CD14-positive monocyte (primary cell): ENCODE data around the gene PPFIA1. TPM values are rescaled to one million over a fixed set of nuclear protein-coding genes. Genes with fewer than 3 reads are reported as not detected.

Experiments used
- DNase-seq, 3 donors: peaks; one replicate each; pipeline ENCODE4 v3.0.0-alpha.2; 2011 to 2022
- H2AFZ ChIP-seq: 2 replicates; pipeline ENCODE4 v1.6.0; 2012; ENCODE audit warnings: mild to moderate bottlenecking, low read depth, low read length, inconsistent platforms; ENCODE audit not compliant: insufficient read depth, poor library complexity, severe bottlenecking
- H3K27ac ChIP-seq, 2 donors: 1 replicate in 1 of 2; 2 replicates in 1 of 2; pipeline ENCODE4 v1.5.1; 2012 to 2013; ENCODE audit warnings: low read length in 2 of 2, control low read depth in 1 of 2, inconsistent platforms in 1 of 2, low read depth in 1 of 2, mild to moderate bottlenecking in 1 of 2
- H3K27me3 ChIP-seq, 2 donors: one replicate each; pipeline versions ENCODE4 v1.6.0 to v1.6.1; 2011 to 2013; ENCODE audit warnings: low read length in 2 of 2; ENCODE audit not compliant: control insufficient read depth in 2 of 2, insufficient read depth in 2 of 2
- H3K36me3 ChIP-seq, 2 donors: replicated peaks in 1 of 2; 1 replicate in 1 of 2; 2 replicates in 1 of 2; pipeline versions ENCODE4 v1.5.1 to v1.6.1; 2012 to 2013; ENCODE audit warnings: low read length in 2 of 2, control low read depth in 1 of 2, inconsistent platforms in 1 of 2, mild to moderate bottlenecking in 1 of 2; ENCODE audit not compliant: insufficient read depth in 2 of 2, control insufficient read depth in 1 of 2
- H3K4me1 ChIP-seq, 2 donors: 1 replicate in 1 of 2; 2 replicates in 1 of 2; pipeline versions ENCODE4 v1.5.1 to v1.6.1; 2012 to 2013; ENCODE audit warnings: low read length in 2 of 2, control low read depth in 1 of 2, inconsistent platforms in 1 of 2, mild to moderate bottlenecking in 1 of 2, moderate library complexity in 1 of 2; ENCODE audit not compliant: insufficient read depth in 2 of 2, control insufficient read depth in 1 of 2
- H3K4me2 ChIP-seq: replicated peaks from 2 replicates; pipeline ENCODE3; 2012; ENCODE audit warnings: low read length, moderate library complexity, mild to moderate bottlenecking; ENCODE audit not compliant: poor library complexity, severe bottlenecking; ENCODE audit errors: extremely low read depth
- H3K4me3 ChIP-seq, 3 experiments: fragments of 200-600 bp in 1 of 3; sonication (generic) in 1 of 3; replicated peaks in 1 of 3; 1 replicate in 2 of 3; 2 replicates in 1 of 3; pipeline ENCODE4 v1.5.1; 2011 to 2013; ENCODE audit warnings: low read length in 3 of 3, mild to moderate bottlenecking in 3 of 3, control low read depth in 2 of 3, low read depth in 2 of 3, inconsistent platforms in 1 of 3, moderate library complexity in 1 of 3
- H3K79me2 ChIP-seq: 2 replicates; pipeline ENCODE4 v1.6.0; 2012; ENCODE audit warnings: mild to moderate bottlenecking, control low read depth, inconsistent platforms, low read length, moderate library complexity; ENCODE audit not compliant: insufficient read depth
- H3K9ac ChIP-seq: 2 replicates; pipeline ENCODE4 v1.6.0; 2017; ENCODE audit warnings: low read length, mild to moderate bottlenecking; ENCODE audit not compliant: insufficient read depth, poor library complexity, severe bottlenecking
- H3K9me3 ChIP-seq, 2 donors: replicated peaks in 1 of 2; 1 replicate in 1 of 2; 2 replicates in 1 of 2; pipeline versions ENCODE4 v1.5.1 to v1.6.1; 2012 to 2013; ENCODE audit warnings: low read length in 2 of 2, control low read depth in 1 of 2; ENCODE audit not compliant: control insufficient read depth in 1 of 2, insufficient read depth in 1 of 2
- H4K20me1 ChIP-seq: 2 replicates; pipeline ENCODE4 v1.6.0; 2012; ENCODE audit warnings: mild to moderate bottlenecking, low read length, control low read depth, moderate library complexity; ENCODE audit not compliant: insufficient read depth
- H3K27ac Mint-ChIP-seq, 7 donors: one replicate each; pipeline ENCODE4 v1.8.0; 2020; ENCODE audit warnings: mild to moderate bottlenecking in 7 of 7, mixed read lengths in 7 of 7, moderate library complexity in 6 of 7, inconsistent platforms in 2 of 7
- H3K27me3 Mint-ChIP-seq, 3 donors: one replicate each; pipeline ENCODE4 v1.8.0; 2021 to 2022; ENCODE audit warnings: low read depth in 3 of 3, mild to moderate bottlenecking in 3 of 3, mixed read lengths in 3 of 3, moderate library complexity in 3 of 3, inconsistent platforms in 1 of 3
- H3K36me3 Mint-ChIP-seq, 2 donors: one replicate each; pipeline ENCODE4 v1.8.0; 2020; ENCODE audit warnings: mixed read lengths in 2 of 2, inconsistent platforms in 1 of 2, mild to moderate bottlenecking in 1 of 2
- H3K4me1 Mint-ChIP-seq: one replicate; pipeline ENCODE4 v1.8.0; 2020; ENCODE audit warnings: mild to moderate bottlenecking, mixed read lengths
- H3K4me3 Mint-ChIP-seq, 2 donors: one replicate each; pipeline ENCODE4 v1.8.0; 2020; ENCODE audit warnings: mild to moderate bottlenecking in 2 of 2, mixed read lengths in 2 of 2, moderate library complexity in 1 of 2
- H3K9me3 Mint-ChIP-seq, 7 donors: one replicate each; pipeline ENCODE4 v1.8.0; 2020 to 2022; ENCODE audit warnings: mixed read lengths in 7 of 7, mild to moderate bottlenecking in 6 of 7, moderate library complexity in 6 of 7, inconsistent platforms in 2 of 7
- CTCF ChIP-seq: fragments of 200-600 bp; IDR thresholded peaks from one replicate; pipeline ENCODE4 v1.8.0; 2022; ENCODE audit warnings: antibody characterized with exemption, mild to moderate bottlenecking
- WGBS: methylation state at CpG from one replicate; pipeline ENCODE4 v1.1.5; 2013; ENCODE audit warnings: missing lambda C conversion rate; ENCODE audit not compliant: insufficient coverage; 5-methylcytosine and 5-hydroxymethylcytosine counted together
- intact Hi-C, 2 donors: fragments of 100-400 bp; cut with micrococcal nuclease; formaldehyde crosslinking; loops; one replicate each; pipeline versions ENCODE4 v1.15.0 to v1.15.1; 2023
- polyA plus RNA-seq, 3 donors: library from polyadenylated mRNA; depleted of rRNA in 1 of 3; unstranded in 2 of 3; stranded (reverse) in 1 of 3; fragments of 300-500 nt in 2 of 3; fragments of >200 nt in 1 of 3; fragmentation: Illumina TruSeq in 2 of 3; gene quantifications; 1 replicate in 2 of 3; 2 replicates in 1 of 3; pipeline ENCODE4 v1.2.3, GENCODE V29; 2012 to 2021

The PPFIA1 gene
- polyA plus RNA-seq, 3 donors = 7.5 to 65.7 (median 15.5) TPM

- WGBS = 100% methylated on average over 2 of the region's 8 CpGs
- Histone ChIP-seq H3K27me3 (no peaks in the 10 kb centered on the region), H3K4me1 (no peaks in the 10 kb centered on the region), H3K9me3 (peaks cover 0 to 3% of the 10 kb centered on the region in 2 donors), H4K20me1 (no peaks in the 10 kb centered on the region), H3K9ac (no peak overlapping the region), H2AFZ (no peak overlapping the region), H3K4me2 (no peak overlapping the region), H3K4me3 (no peak overlapping the region), H3K27ac (no peak overlapping the region), H3K36me3 (no peaks in the 10 kb centered on the region), H3K79me2 (no peaks in the 10 kb centered on the region)
- H3K4me3 Mint-ChIP-seq = no peak overlapping the region
- no peak for DNase-seq
- H3K4me1 Mint-ChIP-seq = no peaks in the 10 kb centered on the region
- no peak overlapping the region for H3K27ac Mint-ChIP-seq
- H3K27me3 Mint-ChIP-seq = peaks cover 8 to 14% (median 11%) of the 10 kb centered on the region in 3 donors
- H3K36me3 Mint-ChIP-seq = no peaks in the 10 kb centered on the region
- peaks cover 0 to 3% (median 0%) of the 10 kb centered on the region in 7 donors for H3K9me3 Mint-ChIP-seq
- TF ChIP-seq CTCF = no peak
- intact Hi-C loops = no loop called here
These were observed 40.2 kb upstream of the PPFIA1 start for GRCh38 chr11:70230151-70230839.

- Histone ChIP-seq H3K9ac (no peak overlapping the region), H3K4me3 (no peak overlapping the region), H3K9me3 (peaks cover 0 to 3% of the 10 kb centered on the region in 2 donors), H3K27me3 (no peaks in the 10 kb centered on the region), H3K36me3 (no peaks in the 10 kb centered on the region), H3K27ac (no peak overlapping the region), H3K79me2 (no peaks in the 10 kb centered on the region), H4K20me1 (no peaks in the 10 kb centered on the region), H2AFZ (no peak overlapping the region), H3K4me1 (no peaks in the 10 kb centered on the region), H3K4me2 (no peak overlapping the region)
- WGBS = 90% methylated on average over 20 of the region's 22 CpGs
- Mint-ChIP-seq H3K27me3 (peaks cover 5 to 14% (median 8%) of the 10 kb centered on the region in 3 donors), H3K4me3 (peak overlapping the region in 1 of 2 donors; percentile 24), H3K9me3 (peaks cover 0 to 3% (median 0%) of the 10 kb centered on the region in 7 donors), H3K4me1 (no peaks in the 10 kb centered on the region), H3K36me3 (no peaks in the 10 kb centered on the region), H3K27ac (no peak overlapping the region)
- intact Hi-C loops = no loop called here
- no peak for DNase-seq
- TF ChIP-seq CTCF = no peak
These were observed 39.4 kb upstream of the PPFIA1 start for GRCh38 chr11:70230840-70231710.
